Caco-2 (cell line): Measurements from ENCODE around the gene EMC9. TPM values are rescaled to one million over a fixed set of nuclear protein-coding genes. Genes with fewer than 3 reads are reported as not detected.

Source experiments
- BruUV-seq: library from RNA; stranded (reverse); fragments of 400-500 nt; replicated peaks from 2 replicates; lab custom pipeline; 2021; lab: Mats Ljungman, UMichigan
- CTCF ChIA-PET: fragments of 300-600 bp; sonication (Branson Sonifier 250); formaldehyde crosslinking; loops from one replicate; lab custom pipeline; 2022; ENCODE audit warnings: antibody characterized with exemption; lab: Charles Lee
- POLR2A ChIA-PET: fragments of 300-600 bp; sonication (Branson Sonifier 250); formaldehyde crosslinking; loops from one replicate; lab custom pipeline; 2022; ENCODE audit warnings: antibody characterized with exemption; lab: Charles Lee
- DNase-seq, 2 experiments: peaks; one replicate each; pipeline versions ENCODE4 v3.0.0 to v3.0.0-alpha.2; 2020 to 2022
- H3K27me3 ChIP-seq: replicated peaks from 2 replicates; pipeline ENCODE4 v1.6.0; 2011; ENCODE audit warnings: low read length; ENCODE audit not compliant: control insufficient read depth, insufficient read depth
- H3K36me3 ChIP-seq: 2 replicates; pipeline ENCODE4 v1.5.1; 2011; ENCODE audit warnings: low read length; ENCODE audit not compliant: control insufficient read depth, insufficient read depth
- H3K4me1 ChIP-seq: fragments of 250-450 bp; sonication (Bioruptor Pico); 2 replicates; pipeline ENCODE4 v1.5.1; 2020; ENCODE audit warnings: mild to moderate bottlenecking
- H3K4me3 ChIP-seq: 2 replicates; pipeline ENCODE4 v1.5.1; 2011; ENCODE audit warnings: low read depth, mild to moderate bottlenecking, control low read depth, low read length
- H3K9me3 ChIP-seq: fragments of 250-450 bp; sonication (Bioruptor Pico); 2 replicates; pipeline ENCODE4 v1.5.1; 2020; ENCODE audit warnings: mild to moderate bottlenecking, moderate library complexity
- H3K27ac Mint-ChIP-seq: one replicate; pipeline ENCODE4 v1.8.0; 2022; ENCODE audit warnings: mixed read lengths; ENCODE audit not compliant: unreplicated experiment
- H3K27me3 Mint-ChIP-seq: one replicate; pipeline ENCODE4 v1.8.0; 2022; ENCODE audit warnings: mixed read lengths; ENCODE audit not compliant: insufficient read depth, unreplicated experiment
- H3K36me3 Mint-ChIP-seq: one replicate; pipeline ENCODE4 v1.8.0; 2022; ENCODE audit warnings: mild to moderate bottlenecking, mixed read lengths; ENCODE audit not compliant: insufficient read depth, unreplicated experiment
- H3K4me1 Mint-ChIP-seq: one replicate; pipeline ENCODE4 v1.8.0; 2022; ENCODE audit warnings: low read depth, mixed read lengths; ENCODE audit not compliant: unreplicated experiment
- H3K4me3 Mint-ChIP-seq: one replicate; pipeline ENCODE4 v1.8.0; 2022; ENCODE audit warnings: mild to moderate bottlenecking, moderate library complexity, mixed read lengths; ENCODE audit not compliant: unreplicated experiment
- H3K9me3 Mint-ChIP-seq: one replicate; pipeline ENCODE4 v1.8.0; 2022; ENCODE audit warnings: mixed read lengths; ENCODE audit not compliant: unreplicated experiment
- CTCF ChIP-seq, 2 experiments: fragments of 200-600 bp in 1 of 2; IDR thresholded peaks; 1 replicate in 1 of 2; 2 replicates in 1 of 2; pipeline versions ENCODE4 v1.5.1 to v1.8.0; 2011 to 2022; ENCODE audit warnings: antibody characterized with exemption in 1 of 2, control low read depth in 1 of 2, inconsistent platforms in 1 of 2, low read depth in 1 of 2, low read length in 1 of 2, mild to moderate bottlenecking in 1 of 2, moderate library complexity in 1 of 2; ENCODE audit not compliant: insufficient read depth in 1 of 2, severe bottlenecking in 1 of 2, unreplicated experiment in 1 of 2
- intact Hi-C: fragments of 100-400 bp; cut with micrococcal nuclease; formaldehyde crosslinking; loops from one replicate; pipeline ENCODE4 v1.10.0; 2022; ENCODE audit not compliant: unreplicated experiment
- total RNA-seq: library from RNA; stranded (reverse); gene quantifications from 2 replicates; pipeline ENCODE4 v1.2.3, GENCODE V29; 2022

EMC9 gene
- total RNA-seq, 1 experiment from 2014 or later, result 31.1 TPM

GRCh38 chr14:24179294-24179960 is 38.0 kb upstream of the EMC9 start:
- Mint-ChIP-seq H3K27ac (no peak overlapping the region), H3K4me1 (no peaks in the 10 kb centered on the region), H3K4me3 (no peak overlapping the region), H3K36me3 (peaks cover 38% of the 10 kb centered on the region), H3K9me3 (no peaks in the 10 kb centered on the region), H3K27me3 (no peaks in the 10 kb centered on the region)
- intact Hi-C loops, result no loop called here
- CTCF ChIA-PET, result no interaction called here
- no peaks in the 10 kb centered on the region for H3K9me3 ChIP-seq
- DNase-seq, result no peak
- H3K4me1 ChIP-seq, result no peaks in the 10 kb centered on the region
- no peak overlapping the region for H3K4me3 ChIP-seq
- no peaks in the 10 kb centered on the region for H3K27me3 ChIP-seq
- no peaks in the 10 kb centered on the region; the same call in none of the 2 replicates for H3K36me3 ChIP-seq
- TF ChIP-seq CTCF (IDR thresholded peaks at IDR 0.05; ENCODE audit: insufficient read depth in 1 of 2, low read depth in 1 of 2, low read length in 1 of 2, severe bottlenecking in 1 of 2, unreplicated experiment in 1 of 2), result no peak
- no TSS peak for BruUV-seq
- POLR2A ChIA-PET, result interaction anchor here (1.0 kb wide), 1 partner anchor 62 kb away, joined by 4 read pairs; no protein-coding TSS in a partner anchor

- ChIA-PET POLR2A (interaction anchor here (1.0 kb wide), 1 partner anchor 63 kb away, joined by 4 read pairs; no protein-coding TSS in a partner anchor), CTCF (no interaction called here)
- peaks cover 38% of the 10 kb centered on the region for H3K36me3 Mint-ChIP-seq
- H3K36me3 ChIP-seq, result no peaks in the 10 kb centered on the region; the same call in none of the 2 replicates
- H3K27ac Mint-ChIP-seq, result no peak overlapping the region
- no peak overlapping the region for H3K4me3 ChIP-seq
- no peaks in the 10 kb centered on the region for H3K4me1 Mint-ChIP-seq
- intact Hi-C loops, result no loop called here
- no peak for DNase-seq
- TF ChIP-seq CTCF (IDR thresholded peaks at IDR 0.05; ENCODE audit: insufficient read depth in 1 of 2, low read depth in 1 of 2, low read length in 1 of 2, severe bottlenecking in 1 of 2, unreplicated experiment in 1 of 2), result no peak
- no peak overlapping the region for H3K4me3 Mint-ChIP-seq
- no peaks in the 10 kb centered on the region for H3K9me3 ChIP-seq
- H3K9me3 Mint-ChIP-seq, result no peaks in the 10 kb centered on the region
- H3K27me3 Mint-ChIP-seq, result no peaks in the 10 kb centered on the region
- H3K4me1 ChIP-seq, result no peaks in the 10 kb centered on the region
- no TSS peak for BruUV-seq
- no peaks in the 10 kb centered on the region for H3K27me3 ChIP-seq
Measured at GRCh38 chr14:24178399-24179178, 37.2 kb upstream of the EMC9 start.

DNA sequence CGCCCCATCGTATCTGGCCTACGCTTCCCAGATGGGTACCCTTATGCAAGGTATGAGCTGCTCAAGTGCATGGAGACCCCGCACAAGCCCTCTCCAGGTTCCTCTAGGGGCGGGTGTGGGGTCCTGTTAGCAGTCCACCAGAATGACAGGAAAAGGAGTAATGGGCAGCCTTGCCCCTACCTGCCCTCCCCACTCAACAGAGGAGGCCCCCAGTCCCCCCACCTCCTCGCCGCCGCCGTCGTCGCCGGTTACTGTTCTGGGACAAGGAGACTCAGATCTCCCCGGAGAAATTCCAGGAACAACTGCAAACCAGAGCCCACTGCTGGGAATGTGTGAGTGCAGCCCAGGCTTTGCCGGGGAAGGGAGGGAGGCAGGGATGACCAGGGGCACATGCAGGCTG is 36.5 kb upstream of the EMC9 start:
- Histone ChIP-seq H3K9me3 (no peaks in the 10 kb centered on the region), H3K4me3 (no peak overlapping the region), H3K4me1 (no peaks in the 10 kb centered on the region), H3K36me3 (no peaks in the 10 kb centered on the region; the same call in 1 of the 2 replicates), H3K27me3 (no peaks in the 10 kb centered on the region)
- Mint-ChIP-seq H3K27me3 (no peaks in the 10 kb centered on the region), H3K36me3 (peaks cover 40% of the 10 kb centered on the region), H3K4me3 (no peak overlapping the region), H3K4me1 (no peaks in the 10 kb centered on the region), H3K9me3 (no peaks in the 10 kb centered on the region), H3K27ac (no peak overlapping the region)
- no peak for TF ChIP-seq CTCF (IDR thresholded peaks at IDR 0.05; ENCODE audit: insufficient read depth in 1 of 2, low read depth in 1 of 2, low read length in 1 of 2, severe bottlenecking in 1 of 2, unreplicated experiment in 1 of 2)
- no peak for DNase-seq
- POLR2A ChIA-PET, result no interaction called here
- intact Hi-C loops, result no loop called here
- no TSS peak for BruUV-seq
- CTCF ChIA-PET, result no interaction called here
